ENCODE measurements around the gene KDM5B.

Gene KDM5B

GRCh38 chr1:202683029-202683428, 125.2 kb downstream of the KDM5B start:
- DNase-seq = no peak

- DNase-seq = no peak
These were observed 125.7 kb downstream of the KDM5B start for GRCh38 chr1:202682477-202682876.

- no peak for DNase-seq
These were observed 126.3 kb downstream of the KDM5B start for GRCh38 chr1:202681736-202682420.

GRCh38 chr1:202680586-202681352, 127.5 kb downstream of the KDM5B start:
- DNase-seq = no peak

- no peak for DNase-seq
These were observed 128.6 kb downstream of the KDM5B start for GRCh38 chr1:202679406-202680177.

- DNase-seq = no peak
These were observed 130.8 kb downstream of the KDM5B start for GRCh38 chr1:202677433-202677832.

All from NCI-H1436 (cell line).